HL-60 (cell line): ENCODE results near the gene DNAH10.

ENCODE experiments used
- CTCF ChIP-seq: IDR thresholded peaks from one replicate; pipeline ENCODE4 v1.5.1; 2011; ENCODE audit warnings: low read length, control low read depth, inconsistent platforms; ENCODE audit not compliant: insufficient read depth
- POLR2AphosphoS5 ChIP-seq: IDR thresholded peaks from 2 replicates; pipeline ENCODE4 v1.6.1; 2012; ENCODE audit warnings: low read depth
- SPI1 ChIP-seq: IDR thresholded peaks from 2 replicates; pipeline ENCODE4 v1.6.1; 2012; ENCODE audit warnings: low read depth, mild to moderate bottlenecking, borderline replicate concordance

DNA sequence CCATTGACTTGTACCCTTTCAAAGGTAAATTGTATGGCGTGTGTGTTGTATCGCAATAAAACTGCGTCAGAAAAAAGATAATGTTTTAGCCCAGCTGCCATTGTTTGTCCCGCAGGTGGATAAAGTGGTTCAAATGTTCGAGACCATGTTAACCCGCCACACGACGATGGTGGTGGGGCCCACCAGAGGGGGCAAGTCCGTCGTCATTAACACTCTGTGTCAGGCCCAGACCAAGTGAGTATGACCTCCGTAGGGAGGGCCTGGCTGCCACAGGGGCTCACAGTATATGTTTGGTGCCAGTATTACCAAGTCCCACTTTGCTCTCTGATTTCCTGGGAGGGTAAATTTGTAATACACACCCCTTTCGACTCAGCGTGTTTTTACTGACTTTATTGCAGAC, 96.9 kb downstream of the DNAH10 start:
- TF ChIP-seq CTCF (no peak), SPI1 (no peak), POLR2AphosphoS5 (no peak)
